Motor neuron (in vitro differentiated cells): ENCODE measurements around the gene SLC1A7. TPM values are rescaled to one million over a fixed set of nuclear protein-coding genes. Genes with fewer than 3 reads are reported as not detected.

Experiments
- ATAC-seq, 8 experiments: fragments of 200-7000 bp; cut with Tn5 transposase; replicated peaks in 6 of 8; 2 replicates each; pipeline ENCODE4 v1.8.0; 2021; ENCODE audit warnings: mild to moderate bottlenecking in 8 of 8, moderate library complexity in 8 of 8
- H3K27ac ChIP-seq, 2 donors: fragments of 250-450 bp; sonication (Bioruptor Pico); 2 replicates each; pipeline ENCODE4 v1.9.0; 2021; ENCODE audit warnings: antibody characterized with exemption in 2 of 2, mild to moderate bottlenecking in 2 of 2, moderate library complexity in 1 of 2
- H3K4me1 ChIP-seq, 2 donors: fragments of 250-450 bp; sonication (Bioruptor Pico); replicated peaks in 1 of 2; 2 replicates each; pipeline ENCODE4 v1.6.1; 2021; ENCODE audit warnings: antibody characterized with exemption in 2 of 2, mild to moderate bottlenecking in 2 of 2, moderate library complexity in 1 of 2
- H3K4me3 ChIP-seq, 5 donors: fragments of 250-450 bp; sonication (Bioruptor Pico); 2 replicates each; pipeline ENCODE4 v1.9.0; 2021; ENCODE audit warnings: antibody characterized with exemption in 5 of 5, mild to moderate bottlenecking in 5 of 5, moderate library complexity in 4 of 5
- WGBS, 10 experiments: fragments of 450-650 bp; shearing (Covaris generic); methylation state at CpG; one replicate each; pipeline ENCODE4 v1.0.0; 2022; 5-methylcytosine and 5-hydroxymethylcytosine counted together
- in situ Hi-C, 9 experiments: fragments of 400-800 bp; cut with MboI; loops; one replicate each; pipeline ENCODE4 v1.15.0; 2021; ENCODE audit warnings: low sequenced_read_pairs in 9 of 9, low pct_unique_long_range_greater_than_20kb in 2 of 9; ENCODE audit not compliant: unreplicated experiment in 9 of 9
- total RNA-seq, 8 experiments: library from RNA; unstranded; fragments of 300-600 nt; gene quantifications; 2 replicates each; pipeline versions ENCODE4 v1.2.3 to v1.2.4, GENCODE V29; 2022

Gene SLC1A7
- total RNA-seq, 8 experiments from 2014 or later: 0.05 to 1.8 (median 0.50) TPM

- H3K4me3 ChIP-seq: no peak overlapping the region
- peaks cover 11 to 12% of the 10 kb centered on the region in 2 donors for H3K4me1 ChIP-seq
- ATAC-seq: peak in 3 of 8 experiments; percentile 8 to 74 (median 52)
- H3K27ac ChIP-seq: no peak overlapping the region
- in situ Hi-C loops: no loop called here
- 57 to 100% (median 85%) methylated on average over 1 to 19 of the region's 27 CpGs; no CpG with 5 or more reads in 5 of the 10 experiments for WGBS, 10 experiments
These were observed 54.8 kb downstream of the SLC1A7 start for GRCh38 chr1:53087332-53088285.

- Histone ChIP-seq H3K4me3 (no peak overlapping the region), H3K27ac (no peak overlapping the region), H3K4me1 (peaks cover 11 to 12% of the 10 kb centered on the region in 2 donors)
- in situ Hi-C loops: no loop called here
- ATAC-seq: peak in 7 of 8 experiments; percentile 8 to 43 (median 22)
- 50 to 100% (median 80%) methylated on average over 1 to 4 of the region's 4 CpGs; no CpG with 5 or more reads in 5 of the 10 experiments for WGBS, 10 experiments
These were observed 55.9 kb downstream of the SLC1A7 start for GRCh38 chr1:53086491-53087070.

DNA sequence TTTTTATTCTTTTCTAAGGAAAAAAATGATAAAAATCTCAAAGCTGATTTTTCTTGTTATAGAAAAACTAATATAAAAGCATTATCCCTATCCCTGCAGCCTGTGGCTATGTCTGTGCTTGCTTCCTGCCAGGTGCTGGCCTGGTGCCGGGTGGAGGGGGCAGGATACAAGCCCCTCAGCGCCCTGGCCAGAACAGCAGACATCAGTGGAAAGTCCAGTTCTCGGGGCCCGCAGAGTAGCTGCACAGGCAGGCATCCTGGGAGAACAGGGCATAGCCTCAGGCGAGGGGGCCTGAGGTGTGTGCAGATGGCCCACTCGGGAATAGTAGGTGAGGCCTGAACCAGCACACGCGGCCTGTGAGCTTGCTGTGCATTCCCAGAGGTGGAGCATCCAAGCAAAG lies 57.0 kb downstream of the SLC1A7 start:
- H3K27ac ChIP-seq: no peak overlapping the region
- no peak for ATAC-seq
- in situ Hi-C loops: no loop called here
- no peak overlapping the region for H3K4me3 ChIP-seq
- H3K4me1 ChIP-seq: peaks cover 10 to 12% of the 10 kb centered on the region in 2 donors
- 82 to 100% (median 92%) methylated on average over 2 to 6 of the region's 8 CpGs; no CpG with 5 or more reads in 6 of the 10 experiments for WGBS, 10 experiments

- Histone ChIP-seq H3K27ac (no peak overlapping the region), H3K4me1 (peaks cover 3 to 5% of the 10 kb centered on the region in 2 donors), H3K4me3 (no peak overlapping the region)
- in situ Hi-C loops: no loop called here
- 0 to 100% (median 60%) methylated on average over 1 to 5 of the region's 8 CpGs; no CpG with 5 or more reads in 5 of the 10 experiments for WGBS, 10 experiments
- ATAC-seq: peak in 6 of 8 experiments; percentile 10 to 56 (median 20)
These were observed 57.9 kb downstream of the SLC1A7 start for GRCh38 chr1:53084589-53084971.

- in situ Hi-C loops: no loop called here
- no peak overlapping the region for H3K4me3 ChIP-seq
- ATAC-seq: peak in 2 of 8 experiments; percentile 2 to 9
- H3K4me1 ChIP-seq: peaks cover 0 to 3% of the 10 kb centered on the region in 2 donors
- no peak overlapping the region for H3K27ac ChIP-seq
- 82 to 100% (median 93%) methylated on average over 1 to 7 of the region's 17 CpGs; no CpG with 5 or more reads in 6 of the 10 experiments for WGBS, 10 experiments
These were observed 58.5 kb downstream of the SLC1A7 start for GRCh38 chr1:53083636-53084588.

GRCh38 chr1:53082826-53083455 lies 59.5 kb downstream of the SLC1A7 start:
- H3K27ac ChIP-seq: no peak overlapping the region
- no peak overlapping the region for H3K4me3 ChIP-seq
- peaks cover 0 to 3% of the 10 kb centered on the region in 2 donors for H3K4me1 ChIP-seq
- peak in 1 of 8 experiments; percentile 2 for ATAC-seq
- 90 to 100% (median 95%) methylated on average over 2 to 12 of the region's 13 CpGs; no CpG with 5 or more reads in 5 of the 10 experiments for WGBS, 10 experiments
- in situ Hi-C loops: no loop called here

- H3K4me1 ChIP-seq: peaks cover 0 to 3% of the 10 kb centered on the region in 2 donors
- in situ Hi-C loops: no loop called here
- H3K4me3 ChIP-seq: no peak overlapping the region
- no peak for ATAC-seq
- H3K27ac ChIP-seq: no peak overlapping the region
- WGBS, 10 experiments: 60 to 87% (median 85%) methylated on average over 1 to 11 of the region's 14 CpGs; no CpG with 5 or more reads in 6 of the 10 experiments
These were observed 60.9 kb downstream of the SLC1A7 start for GRCh38 chr1:53081384-53082066.

GRCh38 chr1:53080769-53081168 lies 61.7 kb downstream of the SLC1A7 start:
- Histone ChIP-seq H3K4me1 (peaks cover 0 to 3% of the 10 kb centered on the region in 2 donors), H3K27ac (no peak overlapping the region), H3K4me3 (no peak overlapping the region)
- in situ Hi-C loops: no loop called here
- WGBS, 10 experiments: 60 to 97% (median 82%) methylated on average over 2 to 10 of the region's 15 CpGs; no CpG with 5 or more reads in 5 of the 10 experiments
- no peak for ATAC-seq

- in situ Hi-C loops: no loop called here
- WGBS, 10 experiments: 0 to 100% methylated on average over 1 of the region's 3 CpGs; no CpG with 5 or more reads in 8 of the 10 experiments
- Histone ChIP-seq H3K4me1 (no peaks in the 10 kb centered on the region), H3K4me3 (no peak overlapping the region), H3K27ac (no peak overlapping the region)
- no peak for ATAC-seq
These were observed 62.4 kb downstream of the SLC1A7 start for GRCh38 chr1:53080041-53080440.

DNA sequence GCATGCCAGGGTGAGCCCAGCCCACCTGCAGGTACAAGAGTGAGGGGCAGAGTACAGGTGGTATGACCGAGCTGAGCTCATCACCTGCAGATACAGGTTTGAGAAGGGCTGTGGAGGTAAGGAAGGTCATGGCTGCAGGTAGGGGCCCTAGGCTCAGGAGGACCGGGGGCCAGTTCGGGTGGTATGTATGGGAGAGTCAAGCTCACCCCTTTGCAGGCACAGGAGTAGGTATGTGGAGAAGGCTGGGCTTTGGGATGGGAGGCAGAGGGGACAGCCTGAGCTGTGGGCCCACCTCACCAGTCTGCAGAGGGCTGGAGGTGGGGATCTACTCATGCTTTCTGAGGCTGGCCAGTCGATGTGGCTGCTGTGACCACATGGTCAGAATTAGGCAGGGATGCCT lies 63.2 kb downstream of the SLC1A7 start:
- no peak overlapping the region for H3K4me3 ChIP-seq
- WGBS, 10 experiments: 0 to 100% (median 87%) methylated on average over 1 to 3 of the region's 4 CpGs; no CpG with 5 or more reads in 5 of the 10 experiments
- in situ Hi-C loops: no loop called here
- H3K27ac ChIP-seq: no peak overlapping the region
- peaks cover 0 to 2% of the 10 kb centered on the region in 2 donors for H3K4me1 ChIP-seq
- ATAC-seq: no peak

- Histone ChIP-seq H3K27ac (no peak overlapping the region), H3K4me3 (no peak overlapping the region), H3K4me1 (peaks cover 6 to 8% of the 10 kb centered on the region in 2 donors)
- no peak for ATAC-seq
- 77 to 100% (median 92%) methylated on average over 5 to 38 of the region's 46 CpGs; no CpG with 5 or more reads in 4 of the 10 experiments for WGBS, 10 experiments
- in situ Hi-C loops: no loop called here
These were observed 63.9 kb downstream of the SLC1A7 start for GRCh38 chr1:53078333-53079101.
